Thoracic aorta (tissue), 2 donors: ENCODE data around the gene POLR3B. TPM values are rescaled to one million over a fixed set of nuclear protein-coding genes. Genes with fewer than 3 reads are reported as not detected.

Source experiments
- ATAC-seq: fragments of 150-250 bp; one replicate; pipeline ENCODE4 v1.8.0; 2017; ENCODE audit warnings: low read depth; ENCODE audit not compliant: insufficient number of reproducible peaks, low FRiP score
- DNase-seq: peaks from one replicate; pipeline ENCODE4 v3.0.0-alpha.2; 2020; ENCODE audit warnings: low spot score
- H3K27ac ChIP-seq, 2 donors: fragments of 200-600 bp; sonication (generic); 1 replicate in 1 of 2; 2 replicates in 1 of 2; pipeline ENCODE4 v1.5.1; 2016; ENCODE audit warnings: mild to moderate bottlenecking in 2 of 2, moderate library complexity in 2 of 2
- H3K27me3 ChIP-seq: fragments of 200-600 bp; sonication (generic); replicated peaks from 2 replicates; pipeline ENCODE4 v1.6.0; 2016; ENCODE audit warnings: mild to moderate bottlenecking; ENCODE audit not compliant: insufficient read depth
- H3K36me3 ChIP-seq: fragments of 200-600 bp; sonication (generic); one replicate; pipeline ENCODE4 v1.5.1; 2016
- H3K4me1 ChIP-seq, 2 donors: fragments of 200-600 bp; sonication (generic); 1 replicate in 1 of 2; 2 replicates in 1 of 2; pipeline versions ENCODE4 v1.5.1 to v1.6.0; 2016; ENCODE audit warnings: low read depth in 2 of 2, mild to moderate bottlenecking in 1 of 2; ENCODE audit not compliant: control insufficient read depth in 1 of 2
- H3K4me3 ChIP-seq: fragments of 200-600 bp; sonication (generic); 2 replicates; pipeline ENCODE4 v1.5.1; 2016; ENCODE audit warnings: mild to moderate bottlenecking
- H3K9me3 ChIP-seq: fragments of 200-600 bp; sonication (generic); 2 replicates; pipeline ENCODE4 v1.5.1; 2016
- total RNA-seq, 2 donors: library from RNA; depleted of rRNA; stranded (reverse); fragments of >200 nt; gene quantifications; one replicate each; pipeline versions ENCODE4 v1.1.0 to v1.2.3, GENCODE V29; 2016
- TF ChIP-seq, protein P1 (sequence below): fragments of 200-600 bp; sonication (generic); IDR thresholded peaks from one replicate; pipeline ENCODE4 v1.5.1; 2019; ENCODE audit warnings: antibody characterized with exemption

The POLR3B gene
- total RNA-seq, 2 donors from 2014 or later = 7.7 to 7.8 TPM

DNA sequence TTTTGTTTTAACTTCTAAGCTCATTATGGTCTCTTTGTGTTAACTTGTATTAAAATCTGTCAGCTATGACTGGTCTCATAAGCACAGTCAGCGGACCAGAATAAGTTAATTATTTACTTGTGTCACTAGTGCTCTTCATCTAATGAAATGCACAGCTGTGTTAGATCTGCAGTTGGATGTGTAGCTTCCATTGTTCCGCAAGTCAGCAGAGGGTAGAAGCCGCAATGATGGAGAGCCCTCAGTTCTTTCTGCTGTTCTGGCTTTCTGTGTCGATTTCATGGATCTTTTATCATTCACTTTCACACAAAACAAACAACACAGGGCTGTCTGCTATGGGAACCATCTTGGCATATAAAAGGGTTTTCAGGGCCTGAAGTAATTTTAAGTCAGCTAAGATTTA lies 136.0 kb downstream of the POLR3B start:
- H3K36me3 ChIP-seq = no peaks in the 10 kb centered on the region
- H3K9me3 ChIP-seq = no peaks in the 10 kb centered on the region
- no peak for DNase-seq
- no peak overlapping the region for H3K27ac ChIP-seq
- ATAC-seq = no peak
- no peaks in the 10 kb centered on the region for H3K27me3 ChIP-seq
- no peaks in the 10 kb centered on the region for H3K4me1 ChIP-seq
- no peak overlapping the region for H3K4me3 ChIP-seq
- TF ChIP-seq, protein P1, sequence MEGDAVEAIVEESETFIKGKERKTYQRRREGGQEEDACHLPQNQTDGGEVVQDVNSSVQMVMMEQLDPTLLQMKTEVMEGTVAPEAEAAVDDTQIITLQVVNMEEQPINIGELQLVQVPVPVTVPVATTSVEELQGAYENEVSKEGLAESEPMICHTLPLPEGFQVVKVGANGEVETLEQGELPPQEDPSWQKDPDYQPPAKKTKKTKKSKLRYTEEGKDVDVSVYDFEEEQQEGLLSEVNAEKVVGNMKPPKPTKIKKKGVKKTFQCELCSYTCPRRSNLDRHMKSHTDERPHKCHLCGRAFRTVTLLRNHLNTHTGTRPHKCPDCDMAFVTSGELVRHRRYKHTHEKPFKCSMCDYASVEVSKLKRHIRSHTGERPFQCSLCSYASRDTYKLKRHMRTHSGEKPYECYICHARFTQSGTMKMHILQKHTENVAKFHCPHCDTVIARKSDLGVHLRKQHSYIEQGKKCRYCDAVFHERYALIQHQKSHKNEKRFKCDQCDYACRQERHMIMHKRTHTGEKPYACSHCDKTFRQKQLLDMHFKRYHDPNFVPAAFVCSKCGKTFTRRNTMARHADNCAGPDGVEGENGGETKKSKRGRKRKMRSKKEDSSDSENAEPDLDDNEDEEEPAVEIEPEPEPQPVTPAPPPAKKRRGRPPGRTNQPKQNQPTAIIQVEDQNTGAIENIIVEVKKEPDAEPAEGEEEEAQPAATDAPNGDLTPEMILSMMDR = no peak

DNA sequence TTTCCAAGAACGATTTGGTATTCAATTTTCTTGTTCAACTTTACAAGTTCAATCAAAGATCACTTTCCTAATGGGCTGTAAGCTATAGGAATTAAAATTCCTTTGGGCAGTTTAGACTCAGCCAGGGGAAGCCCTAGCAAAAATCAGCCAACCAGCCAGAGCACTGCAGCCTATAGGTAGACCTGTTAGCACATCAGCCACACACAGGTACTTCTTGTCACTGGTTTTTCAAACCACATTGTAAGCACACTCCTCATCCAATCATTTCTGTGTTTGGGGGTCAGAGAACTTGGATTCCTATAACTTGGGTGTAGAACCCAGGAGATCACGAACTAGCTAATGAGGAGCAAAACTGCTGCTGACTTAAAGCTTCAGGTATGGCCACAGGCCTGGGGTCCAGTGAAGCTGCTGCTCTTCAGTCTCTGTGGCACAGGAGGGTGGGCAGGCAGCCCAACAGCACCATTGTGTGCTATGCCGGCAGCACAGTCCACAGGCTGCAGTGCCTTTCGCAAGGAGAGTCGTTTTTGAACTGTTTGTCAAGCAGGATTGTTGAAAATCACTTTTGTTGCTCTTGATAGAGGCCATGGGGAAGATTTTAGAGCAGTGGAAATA lies 137.9 kb downstream of the POLR3B start:
- no peak for ATAC-seq
- DNase-seq = no peak
- TF ChIP-seq, protein P1 = no peak
- Histone ChIP-seq H3K9me3 (no peaks in the 10 kb centered on the region), H3K4me3 (no peak overlapping the region), H3K36me3 (no peaks in the 10 kb centered on the region), H3K4me1 (no peaks in the 10 kb centered on the region), H3K27me3 (no peaks in the 10 kb centered on the region), H3K27ac (no peak overlapping the region)

DNA sequence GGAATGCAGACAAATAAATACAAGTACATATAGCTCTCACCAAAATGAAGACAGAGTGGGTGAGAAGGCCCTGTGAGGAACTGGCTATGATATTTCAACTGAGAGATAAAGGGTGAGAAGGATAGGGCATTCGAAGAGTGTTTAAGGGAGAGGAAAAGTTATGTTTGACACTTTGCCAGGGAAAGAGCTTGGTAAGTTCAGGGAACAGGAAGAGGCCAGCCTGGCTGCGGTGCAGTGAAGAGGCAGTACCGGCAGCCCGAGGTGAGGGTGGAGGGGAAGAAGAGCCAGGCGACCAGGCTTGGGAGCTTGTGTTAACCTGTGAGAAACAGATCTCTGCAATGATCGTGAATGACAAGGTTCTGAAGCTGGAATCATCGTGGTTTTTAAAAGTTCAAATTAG lies 140.5 kb downstream of the POLR3B start:
- no peaks in the 10 kb centered on the region for H3K4me1 ChIP-seq
- peaks cover 19% of the 10 kb centered on the region for H3K36me3 ChIP-seq
- H3K27ac ChIP-seq = no peak overlapping the region
- DNase-seq (no peak), ATAC-seq (no peak)
- H3K4me3 ChIP-seq = no peak overlapping the region
- TF ChIP-seq, protein P1 = no peak
- H3K27me3 ChIP-seq = no peaks in the 10 kb centered on the region
- no peaks in the 10 kb centered on the region for H3K9me3 ChIP-seq

DNA sequence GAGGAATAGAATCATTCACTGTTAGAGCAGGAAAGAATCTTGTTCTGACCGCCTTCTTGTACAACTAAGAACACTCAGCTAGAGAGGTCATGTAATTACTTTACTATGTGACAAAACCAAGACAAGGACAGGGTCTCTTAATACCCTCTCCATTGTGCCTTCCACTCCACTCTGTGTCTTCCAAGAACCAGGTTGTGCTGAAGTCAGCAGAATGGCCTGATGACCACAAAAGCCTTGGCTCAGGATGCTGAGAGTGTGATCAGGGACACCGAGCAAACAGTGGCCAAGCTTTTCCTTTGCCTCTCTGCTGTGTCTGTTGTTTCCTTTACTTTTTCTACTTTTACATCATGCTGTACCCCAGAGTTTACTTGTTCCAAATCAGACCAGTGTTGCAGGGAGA lies 142.1 kb downstream of the POLR3B start:
- Histone ChIP-seq H3K27me3 (no peaks in the 10 kb centered on the region), H3K4me3 (no peak overlapping the region), H3K27ac (no peak overlapping the region), H3K9me3 (no peaks in the 10 kb centered on the region), H3K4me1 (no peaks in the 10 kb centered on the region), H3K36me3 (peaks cover 19% of the 10 kb centered on the region)
- ATAC-seq (no peak), DNase-seq (no peak)
- TF ChIP-seq, protein P1 = no peak

DNA sequence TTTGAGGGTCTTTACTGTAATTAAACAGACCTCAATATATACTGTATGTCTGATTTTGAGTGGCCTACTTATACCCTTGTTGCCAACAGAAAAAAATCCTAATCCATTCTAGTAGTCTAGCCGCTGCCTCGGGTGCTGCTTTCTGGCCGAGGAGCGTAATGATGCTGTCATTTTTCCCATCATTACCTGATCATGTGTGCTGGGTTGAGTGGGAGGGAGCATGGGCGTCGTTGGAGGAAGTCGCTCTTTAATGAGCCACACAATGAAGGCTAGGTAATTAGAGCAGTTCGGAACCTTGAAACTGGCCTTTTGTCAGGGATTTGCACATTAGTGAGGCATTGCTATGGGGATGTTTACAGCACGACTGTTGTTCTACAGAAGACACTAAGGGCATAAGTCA lies 149.1 kb downstream of the POLR3B start:
- Histone ChIP-seq H3K4me3 (no peak overlapping the region), H3K4me1 (no peaks in the 10 kb centered on the region), H3K9me3 (no peaks in the 10 kb centered on the region), H3K36me3 (peaks cover 10% of the 10 kb centered on the region), H3K27me3 (no peaks in the 10 kb centered on the region), H3K27ac (no peak overlapping the region)
- ATAC-seq = no peak
- TF ChIP-seq, protein P1 = no peak
- no peak for DNase-seq
